ENCODE measurements around the gene IRX4.

Gene IRX4

DNA sequence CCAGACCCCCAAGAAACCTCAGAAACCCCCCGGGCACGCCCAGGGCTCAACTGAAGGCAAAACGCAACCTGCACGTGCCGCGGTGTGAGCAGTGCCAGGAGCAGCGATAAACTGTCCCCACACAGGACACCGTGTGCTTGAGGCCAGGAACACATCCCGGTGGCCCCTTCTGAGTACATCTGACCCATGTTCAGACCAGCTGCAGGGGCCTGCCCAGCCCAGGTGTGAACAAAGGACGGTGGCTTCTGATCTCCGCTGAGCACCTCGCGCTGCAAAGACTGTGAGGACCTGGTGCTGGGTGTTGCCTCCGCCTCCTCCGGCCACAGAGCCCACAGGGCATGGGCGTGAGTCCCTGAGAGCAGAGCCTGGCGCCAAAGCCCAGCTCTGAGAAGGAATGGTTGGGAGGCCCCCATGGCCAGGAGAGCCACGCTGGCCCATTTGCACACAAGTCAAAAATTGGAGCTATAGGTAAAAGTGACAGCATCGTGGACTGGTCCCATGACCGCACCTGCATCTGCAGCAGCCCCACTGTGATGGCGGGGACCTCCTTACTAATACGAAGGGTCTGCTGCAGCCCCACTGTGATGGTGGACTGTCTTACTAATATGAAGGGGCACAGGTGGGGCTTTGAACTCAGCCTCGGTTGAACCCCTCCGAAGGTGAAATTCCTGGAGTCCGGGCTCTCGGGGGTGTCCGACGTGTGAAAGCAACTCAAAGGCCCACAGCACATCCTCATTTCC lies 50.0 kb downstream of the IRX4 start:
- Histone ChIP-seq H3K27ac (ENCODE audit: low read length) (no peak overlapping the region), H4K20me1 (ENCODE audit: insufficient read depth, low read length) (no peaks in the 10 kb centered on the region; the same call in 1 of the 2 replicates), H3K4me1 (ENCODE audit: insufficient read depth, low read length) (no peaks in the 10 kb centered on the region), H3K4me2 (ENCODE audit: insufficient read depth, low read length) (no peak overlapping the region), H3K79me2 (ENCODE audit: insufficient read depth, low read length) (no peaks in the 10 kb centered on the region), H3K9me3 (ENCODE audit: insufficient read depth, low read length, severe bottlenecking) (no peaks in the 10 kb centered on the region), H3K36me3 (ENCODE audit: insufficient read depth, low read length) (no peaks in the 10 kb centered on the region), H3K9ac (ENCODE audit: low read depth, low read length) (no peak overlapping the region), H3K27me3 (ENCODE audit: insufficient read depth, low read length, poor library complexity) (no peaks in the 10 kb centered on the region), H3K4me3 (ENCODE audit: low read depth in 1 of 2, low read length in 2 of 2) (no peak overlapping the region), H2AFZ (ENCODE audit: low read depth, low read length) (no peak overlapping the region)
- ATAC-seq (ENCODE audit: insufficient read depth, low read depth) (peak; percentile 37; the same call in 2 of the 3 replicates), DNase-seq (peak; percentile 23)
- TF ChIP-seq EZH2 (IDR thresholded peaks at IDR 0.05; ENCODE audit: borderline replicate concordance, low read depth, low read length, severe bottlenecking): no peak
- TF ChIP-seq, protein P1, sequence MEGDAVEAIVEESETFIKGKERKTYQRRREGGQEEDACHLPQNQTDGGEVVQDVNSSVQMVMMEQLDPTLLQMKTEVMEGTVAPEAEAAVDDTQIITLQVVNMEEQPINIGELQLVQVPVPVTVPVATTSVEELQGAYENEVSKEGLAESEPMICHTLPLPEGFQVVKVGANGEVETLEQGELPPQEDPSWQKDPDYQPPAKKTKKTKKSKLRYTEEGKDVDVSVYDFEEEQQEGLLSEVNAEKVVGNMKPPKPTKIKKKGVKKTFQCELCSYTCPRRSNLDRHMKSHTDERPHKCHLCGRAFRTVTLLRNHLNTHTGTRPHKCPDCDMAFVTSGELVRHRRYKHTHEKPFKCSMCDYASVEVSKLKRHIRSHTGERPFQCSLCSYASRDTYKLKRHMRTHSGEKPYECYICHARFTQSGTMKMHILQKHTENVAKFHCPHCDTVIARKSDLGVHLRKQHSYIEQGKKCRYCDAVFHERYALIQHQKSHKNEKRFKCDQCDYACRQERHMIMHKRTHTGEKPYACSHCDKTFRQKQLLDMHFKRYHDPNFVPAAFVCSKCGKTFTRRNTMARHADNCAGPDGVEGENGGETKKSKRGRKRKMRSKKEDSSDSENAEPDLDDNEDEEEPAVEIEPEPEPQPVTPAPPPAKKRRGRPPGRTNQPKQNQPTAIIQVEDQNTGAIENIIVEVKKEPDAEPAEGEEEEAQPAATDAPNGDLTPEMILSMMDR (IDR thresholded peaks at IDR 0.05; ENCODE audit: borderline replicate concordance, extremely low read depth, low read length, poor library complexity, severe bottlenecking): no peak

DNA sequence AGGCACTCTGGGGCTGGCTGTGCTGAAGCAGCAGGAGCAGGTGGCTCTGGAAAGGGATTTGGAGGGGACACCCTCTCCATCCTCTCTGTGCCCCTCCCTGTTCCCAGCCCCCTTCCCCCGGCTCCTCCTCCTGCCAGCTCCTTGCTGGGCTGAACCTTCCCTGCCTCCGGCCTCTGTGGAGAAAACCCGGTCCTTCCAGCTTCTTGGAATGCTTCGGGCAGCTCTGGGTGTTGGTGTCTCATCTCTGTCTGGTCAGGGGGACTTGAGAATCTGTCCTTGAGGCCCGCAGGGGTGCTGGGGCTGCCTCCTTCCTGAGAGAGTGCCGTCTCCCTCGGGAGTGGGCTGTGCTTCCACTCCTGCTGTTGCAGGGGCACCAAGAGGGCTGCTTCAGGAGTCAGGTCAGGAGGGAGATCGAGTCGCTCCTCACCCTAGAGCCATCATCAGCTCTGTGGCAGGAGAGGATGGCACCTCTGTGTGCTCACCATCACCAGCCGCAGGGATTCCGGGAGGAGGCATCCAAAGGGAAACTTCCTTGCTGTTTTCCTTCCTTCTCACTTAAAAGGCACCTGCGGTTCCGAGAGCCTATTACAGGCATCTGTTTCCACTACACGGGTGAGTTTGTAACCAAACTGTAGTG lies 50.9 kb downstream of the IRX4 start:
- Histone ChIP-seq H3K27me3 (ENCODE audit: insufficient read depth, low read length, poor library complexity) (no peaks in the 10 kb centered on the region), H2AFZ (ENCODE audit: low read depth, low read length) (no peak overlapping the region), H4K20me1 (ENCODE audit: insufficient read depth, low read length) (no peaks in the 10 kb centered on the region; the same call in 1 of the 2 replicates), H3K9ac (ENCODE audit: low read depth, low read length) (no peak overlapping the region), H3K4me2 (ENCODE audit: insufficient read depth, low read length) (no peak overlapping the region), H3K36me3 (ENCODE audit: insufficient read depth, low read length) (no peaks in the 10 kb centered on the region), H3K9me3 (ENCODE audit: insufficient read depth, low read length, severe bottlenecking) (no peaks in the 10 kb centered on the region), H3K27ac (ENCODE audit: low read length) (no peak overlapping the region), H3K4me1 (ENCODE audit: insufficient read depth, low read length) (no peaks in the 10 kb centered on the region), H3K79me2 (ENCODE audit: insufficient read depth, low read length) (no peaks in the 10 kb centered on the region), H3K4me3 (ENCODE audit: low read depth in 1 of 2, low read length in 2 of 2) (no peak overlapping the region)
- no peak for TF ChIP-seq EZH2 (IDR thresholded peaks at IDR 0.05; ENCODE audit: borderline replicate concordance, low read depth, low read length, severe bottlenecking)
- TF ChIP-seq, protein P1 (IDR thresholded peaks at IDR 0.05; ENCODE audit: borderline replicate concordance, extremely low read depth, low read length, poor library complexity, severe bottlenecking): no peak
- DNase-seq: no peak
- no peak for ATAC-seq (ENCODE audit: insufficient read depth, low read depth)

DNA sequence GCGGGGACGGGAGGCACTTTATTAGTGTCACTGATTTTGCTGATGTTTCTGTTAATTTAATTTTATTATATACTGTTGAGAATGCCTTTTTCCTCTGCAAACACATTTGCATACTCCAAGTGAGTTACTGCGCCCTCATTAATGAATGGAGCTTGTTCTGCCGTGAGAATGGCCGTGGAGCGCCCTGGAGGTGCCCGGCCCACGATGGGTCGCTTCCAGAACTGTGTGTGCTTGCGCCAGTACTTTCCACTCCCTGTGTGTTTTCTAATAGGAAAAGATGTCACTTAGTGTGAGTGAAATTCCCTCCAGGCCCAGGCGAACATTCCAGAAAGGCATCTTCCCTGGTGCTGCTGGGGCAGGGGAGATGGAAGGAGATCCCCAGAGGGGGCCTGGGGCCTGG lies 51.5 kb downstream of the IRX4 start:
- Histone ChIP-seq H3K27ac (ENCODE audit: low read length) (no peak overlapping the region), H3K27me3 (ENCODE audit: insufficient read depth, low read length, poor library complexity) (no peaks in the 10 kb centered on the region), H3K9ac (ENCODE audit: low read depth, low read length) (no peak overlapping the region), H3K4me3 (ENCODE audit: low read depth in 1 of 2, low read length in 2 of 2) (no peak overlapping the region), H3K79me2 (ENCODE audit: insufficient read depth, low read length) (no peaks in the 10 kb centered on the region), H3K4me2 (ENCODE audit: insufficient read depth, low read length) (no peak overlapping the region), H3K36me3 (ENCODE audit: insufficient read depth, low read length) (peaks cover 5% of the 10 kb centered on the region), H2AFZ (ENCODE audit: low read depth, low read length) (no peak overlapping the region), H4K20me1 (ENCODE audit: insufficient read depth, low read length) (no peaks in the 10 kb centered on the region; the same call in 1 of the 2 replicates), H3K9me3 (ENCODE audit: insufficient read depth, low read length, severe bottlenecking) (no peaks in the 10 kb centered on the region), H3K4me1 (ENCODE audit: insufficient read depth, low read length) (no peaks in the 10 kb centered on the region)
- DNase-seq (no peak), ATAC-seq (ENCODE audit: insufficient read depth, low read depth) (no peak)
- no peak for TF ChIP-seq EZH2 (IDR thresholded peaks at IDR 0.05; ENCODE audit: borderline replicate concordance, low read depth, low read length, severe bottlenecking)

DNA sequence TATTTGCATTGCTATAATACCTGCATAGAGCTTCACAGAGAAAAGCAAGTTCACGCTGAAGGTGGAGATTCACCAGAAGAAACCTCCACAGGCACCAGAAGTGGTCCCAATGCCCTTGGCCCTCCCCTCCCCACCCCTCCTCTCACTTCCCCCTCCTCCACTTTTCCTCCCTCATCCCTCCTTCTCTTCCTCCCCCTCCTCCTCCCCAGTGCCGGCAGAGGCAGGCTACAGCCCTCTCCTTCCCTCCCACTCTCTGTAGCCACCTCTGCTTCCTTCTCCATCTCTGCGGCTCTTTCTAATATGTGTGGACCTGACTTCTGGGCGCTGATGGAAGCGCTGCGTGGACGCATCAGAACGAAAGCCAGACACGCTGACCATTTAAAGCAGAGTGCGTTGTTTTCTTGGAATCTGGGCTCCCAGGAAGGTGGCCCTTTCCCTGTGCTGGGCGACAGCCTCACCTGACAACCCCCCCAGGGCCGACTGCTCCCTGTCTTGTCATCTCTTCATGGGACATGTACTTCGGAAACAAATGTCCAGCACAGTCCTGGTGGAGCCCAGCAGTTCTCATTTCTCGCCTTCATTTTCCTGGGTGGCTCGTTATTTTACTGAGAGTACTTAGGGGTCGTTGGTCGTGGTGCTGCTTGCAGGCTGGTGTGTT lies 52.0 kb downstream of the IRX4 start:
- no peak overlapping the region for H2AFZ ChIP-seq (ENCODE audit: low read depth, low read length)
- no peak overlapping the region for H3K27ac ChIP-seq (ENCODE audit: low read length)
- no peak overlapping the region for H3K4me2 ChIP-seq (ENCODE audit: insufficient read depth, low read length)
- ATAC-seq (ENCODE audit: insufficient read depth, low read depth) (no peak), DNase-seq (no peak)
- H3K9me3 ChIP-seq (ENCODE audit: insufficient read depth, low read length, severe bottlenecking): no peaks in the 10 kb centered on the region
- H3K79me2 ChIP-seq (ENCODE audit: insufficient read depth, low read length): no peaks in the 10 kb centered on the region
- no peaks in the 10 kb centered on the region; the same call in 1 of the 2 replicates for H4K20me1 ChIP-seq (ENCODE audit: insufficient read depth, low read length)
- no peak overlapping the region for H3K4me3 ChIP-seq (ENCODE audit: low read depth in 1 of 2, low read length in 2 of 2)
- H3K27me3 ChIP-seq (ENCODE audit: insufficient read depth, low read length, poor library complexity): no peaks in the 10 kb centered on the region
- no peak for TF ChIP-seq EZH2 (IDR thresholded peaks at IDR 0.05; ENCODE audit: borderline replicate concordance, low read depth, low read length, severe bottlenecking)
- TF ChIP-seq, protein P1 (IDR thresholded peaks at IDR 0.05; ENCODE audit: borderline replicate concordance, extremely low read depth, low read length, poor library complexity, severe bottlenecking): no peak
- H3K36me3 ChIP-seq (ENCODE audit: insufficient read depth, low read length): peaks cover 11% of the 10 kb centered on the region
- H3K4me1 ChIP-seq (ENCODE audit: insufficient read depth, low read length): no peaks in the 10 kb centered on the region
- H3K9ac ChIP-seq (ENCODE audit: low read depth, low read length): no peak overlapping the region

All from DND-41 (cell line).